Esophagus squamous epithelium (tissue), 5 donors: ENCODE results near the gene SUMO3. TPM values are rescaled to one million over a fixed set of nuclear protein-coding genes. Genes with fewer than 3 reads are reported as not detected.

ENCODE experiments used
- DNase-seq: peaks from one replicate; lab custom pipeline; 2025; lab: John Stamatoyannopoulos, UW
- H3K27ac ChIP-seq, 4 donors: fragments of 200-600 bp; sonication (generic); one replicate each; pipeline ENCODE4 v1.5.1; 2016 to 2019; ENCODE audit warnings: mild to moderate bottlenecking in 1 of 4
- H3K27me3 ChIP-seq, 4 donors: fragments of 200-600 bp; sonication (generic); 1 replicate in 3 of 4; 2 replicates in 1 of 4; pipeline versions ENCODE4 v1.5.1 to v1.6.0; 2017 to 2021; ENCODE audit warnings: antibody characterized with exemption in 1 of 4
- H3K36me3 ChIP-seq, 3 donors: fragments of 200-600 bp; sonication (generic); one replicate each; pipeline ENCODE4 v1.5.1; 2016 to 2019
- H3K4me1 ChIP-seq, 3 donors: fragments of 200-600 bp; sonication (generic); one replicate each; pipeline ENCODE4 v1.5.1; 2017 to 2019
- H3K4me3 ChIP-seq, 4 donors: fragments of 200-600 bp; sonication (generic); 1 replicate in 3 of 4; 2 replicates in 1 of 4; pipeline ENCODE4 v1.5.1; 2016 to 2019; ENCODE audit warnings: mild to moderate bottlenecking in 2 of 4, moderate library complexity in 1 of 4
- H3K9me3 ChIP-seq, 3 donors: fragments of 200-600 bp; sonication (generic); one replicate each; pipeline ENCODE4 v1.5.1; 2016 to 2019
- POLR2A ChIP-seq, 4 donors: fragments of 450-650 bp; IDR thresholded peaks; one replicate each; pipeline ENCODE4 v1.6.1; 2017; ENCODE audit warnings: antibody characterized with exemption in 4 of 4, mild to moderate bottlenecking in 4 of 4, moderate library complexity in 3 of 4
- WGBS, 2 donors: methylation state at CpG; one replicate each; pipeline ENCODE4 v1.1.5; 2018; 5-methylcytosine and 5-hydroxymethylcytosine counted together
- intact Hi-C: fragments of 100-400 bp; cut with DNase I; formaldehyde crosslinking; loops from one replicate; pipeline ENCODE4 v1.15.0; 2022
- total RNA-seq, 4 donors: library from RNA; depleted of rRNA; stranded (reverse); fragments of >200 nt; gene quantifications; one replicate each; pipeline ENCODE4 v1.1.0, GENCODE V29; 2016
- TF ChIP-seq, protein P1 (sequence below), 6 experiments: fragments of 450-650 bp in 4 of 6; fragments of 200-600 bp in 2 of 6; sonication (generic) in 2 of 6; IDR thresholded peaks; one replicate each; pipeline ENCODE4 v1.5.1; 2016 to 2019; ENCODE audit warnings: antibody characterized with exemption in 6 of 6, mild to moderate bottlenecking in 4 of 6, moderate library complexity in 4 of 6
- donor health status: DM: yes; HTN: yes; CAD: no.

The SUMO3 gene
- total RNA-seq, 4 donors from 2014 or later = 22.9 to 55.0 (median 46.5) TPM

DNA sequence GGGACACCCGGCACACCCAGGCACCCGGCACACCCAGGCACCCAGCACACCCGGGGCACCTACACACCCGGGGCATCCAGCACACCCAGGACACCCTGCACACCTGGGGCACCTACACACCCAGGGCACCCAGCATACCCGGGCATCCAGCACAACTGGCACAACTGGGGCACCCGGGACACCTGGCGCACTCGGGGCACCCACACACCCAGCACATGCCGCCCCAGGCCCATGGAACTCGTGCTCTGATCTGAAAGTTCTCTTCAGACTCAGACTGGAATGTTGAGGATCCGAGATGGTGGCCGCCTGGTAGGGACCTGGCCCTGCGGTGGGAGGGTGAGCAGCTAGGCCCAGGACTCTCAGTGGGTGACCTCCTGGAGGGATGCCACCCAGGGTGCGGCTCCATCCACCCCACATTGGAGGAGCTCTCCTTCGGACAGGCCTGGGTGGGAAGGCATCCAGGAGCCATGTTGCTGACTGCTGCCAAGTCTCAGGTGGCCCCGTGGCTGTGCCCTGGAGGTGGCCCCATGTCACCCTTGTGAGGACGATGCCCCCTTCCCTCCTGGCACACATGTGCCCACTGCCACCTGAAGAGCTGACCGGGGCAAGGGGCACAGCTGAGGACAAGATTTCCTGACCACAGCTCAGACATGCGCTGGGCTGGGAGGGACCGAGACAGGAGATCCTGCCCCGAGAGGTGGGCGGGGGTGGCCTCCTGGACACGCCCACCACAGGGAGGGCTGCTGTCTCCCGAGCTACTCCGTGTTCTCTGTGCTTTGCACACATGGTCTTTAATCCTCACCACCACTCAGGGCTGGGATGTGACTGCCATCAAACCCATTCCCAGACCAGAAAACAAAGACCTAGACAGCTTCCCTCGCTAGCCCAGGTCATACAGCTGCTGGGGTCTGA lies 53.3 kb downstream of the SUMO3 start:
- intact Hi-C loops = no loop called here
- no peak overlapping the region for H3K27ac ChIP-seq
- WGBS, 2 donors = 27 to 43% methylated on average over 3 to 4 of the region's 26 CpGs
- H3K9me3 ChIP-seq = no peaks in the 10 kb centered on the region
- DNase-seq = no peak
- H3K4me3 ChIP-seq = no peak overlapping the region
- TF ChIP-seq POLR2A (IDR thresholded peaks at IDR 0.05) = no peak
- TF ChIP-seq, protein P1, sequence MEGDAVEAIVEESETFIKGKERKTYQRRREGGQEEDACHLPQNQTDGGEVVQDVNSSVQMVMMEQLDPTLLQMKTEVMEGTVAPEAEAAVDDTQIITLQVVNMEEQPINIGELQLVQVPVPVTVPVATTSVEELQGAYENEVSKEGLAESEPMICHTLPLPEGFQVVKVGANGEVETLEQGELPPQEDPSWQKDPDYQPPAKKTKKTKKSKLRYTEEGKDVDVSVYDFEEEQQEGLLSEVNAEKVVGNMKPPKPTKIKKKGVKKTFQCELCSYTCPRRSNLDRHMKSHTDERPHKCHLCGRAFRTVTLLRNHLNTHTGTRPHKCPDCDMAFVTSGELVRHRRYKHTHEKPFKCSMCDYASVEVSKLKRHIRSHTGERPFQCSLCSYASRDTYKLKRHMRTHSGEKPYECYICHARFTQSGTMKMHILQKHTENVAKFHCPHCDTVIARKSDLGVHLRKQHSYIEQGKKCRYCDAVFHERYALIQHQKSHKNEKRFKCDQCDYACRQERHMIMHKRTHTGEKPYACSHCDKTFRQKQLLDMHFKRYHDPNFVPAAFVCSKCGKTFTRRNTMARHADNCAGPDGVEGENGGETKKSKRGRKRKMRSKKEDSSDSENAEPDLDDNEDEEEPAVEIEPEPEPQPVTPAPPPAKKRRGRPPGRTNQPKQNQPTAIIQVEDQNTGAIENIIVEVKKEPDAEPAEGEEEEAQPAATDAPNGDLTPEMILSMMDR (IDR thresholded peaks at IDR 0.05) = no peak
- H3K36me3 ChIP-seq = peaks cover 0 to 17% (median 0%) of the 10 kb centered on the region in 3 donors
- peaks cover 0 to 39% (median 0%) of the 10 kb centered on the region in 4 donors for H3K27me3 ChIP-seq
- H3K4me1 ChIP-seq = peaks cover 0 to 30% (median 9%) of the 10 kb centered on the region in 3 donors

DNA sequence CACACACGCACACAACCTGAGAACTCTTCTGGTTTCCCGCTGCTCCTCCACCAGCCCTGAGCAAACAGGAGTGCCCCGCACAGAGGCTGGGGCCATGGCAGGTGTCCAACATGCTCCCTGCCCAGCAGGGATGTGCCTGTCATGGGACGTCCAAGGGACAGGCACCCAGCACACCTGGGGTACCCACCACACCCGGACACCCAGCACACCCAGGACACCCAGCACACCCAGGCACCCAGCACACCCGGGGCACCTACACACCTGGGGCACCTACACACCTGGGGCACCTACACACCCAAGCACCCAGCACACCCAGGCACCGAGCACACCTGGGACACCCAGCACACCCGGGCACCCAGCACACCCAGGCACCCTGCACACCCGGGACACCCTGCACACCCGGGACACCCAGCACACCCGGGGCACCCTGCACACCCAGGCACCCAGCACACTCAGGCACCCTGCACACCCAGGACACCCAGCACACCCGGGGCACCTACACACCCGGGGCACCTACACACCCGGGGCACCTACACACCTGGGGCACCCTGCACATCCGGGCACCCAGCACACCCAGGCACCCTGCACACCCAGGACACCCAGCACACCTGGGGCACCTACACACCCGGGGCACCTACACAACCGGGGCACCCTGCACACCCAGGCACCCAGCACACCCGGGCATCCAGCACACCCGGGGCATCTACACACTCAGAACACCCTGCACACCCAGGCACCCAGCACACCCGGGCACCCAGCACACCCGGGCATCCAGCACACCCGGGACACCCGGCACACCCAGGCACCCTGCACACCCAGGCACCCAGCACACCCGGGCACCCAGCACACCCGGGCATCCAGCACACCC lies 54.2 kb downstream of the SUMO3 start:
- Histone ChIP-seq H3K27ac (no peak overlapping the region), H3K9me3 (no peaks in the 10 kb centered on the region), H3K36me3 (peaks cover 0 to 9% (median 0%) of the 10 kb centered on the region in 3 donors), H3K27me3 (peaks cover 0 to 48% (median 0%) of the 10 kb centered on the region in 4 donors), H3K4me3 (no peak overlapping the region), H3K4me1 (peaks cover 0 to 30% (median 9%) of the 10 kb centered on the region in 3 donors)
- no peak for TF ChIP-seq POLR2A (IDR thresholded peaks at IDR 0.05)
- TF ChIP-seq, protein P1 (IDR thresholded peaks at IDR 0.05) = no peak
- intact Hi-C loops = no loop called here
- no peak for DNase-seq
- WGBS, 2 donors = 55 to 60% methylated on average over 1 to 11 of the region's 25 CpGs

DNA sequence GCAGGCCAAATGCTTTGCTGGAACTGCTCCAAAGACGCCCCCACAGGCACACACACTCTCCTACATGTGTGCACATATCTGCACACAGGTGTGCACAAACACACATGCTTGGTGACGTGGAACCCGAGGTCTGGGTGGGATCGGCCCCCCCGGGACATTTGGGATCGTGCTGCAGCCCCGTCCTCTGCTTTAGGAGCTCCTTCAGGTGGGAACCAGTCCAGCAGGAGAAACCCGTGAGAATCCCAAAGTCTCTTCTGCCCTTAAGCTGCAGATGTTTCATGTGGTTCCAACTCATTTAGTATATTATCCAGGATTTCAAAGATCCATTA lies 54.8 kb downstream of the SUMO3 start:
- no peak for TF ChIP-seq POLR2A (IDR thresholded peaks at IDR 0.05)
- TF ChIP-seq, protein P1 (IDR thresholded peaks at IDR 0.05) = no peak
- intact Hi-C loops = no loop called here
- Histone ChIP-seq H3K27me3 (peaks cover 0 to 54% (median 0%) of the 10 kb centered on the region in 4 donors), H3K4me1 (peaks cover 0 to 30% (median 9%) of the 10 kb centered on the region in 3 donors), H3K36me3 (peaks cover 0 to 2% (median 0%) of the 10 kb centered on the region in 3 donors), H3K27ac (no peak overlapping the region), H3K9me3 (no peaks in the 10 kb centered on the region), H3K4me3 (no peak overlapping the region)
- DNase-seq = no peak
- 53% methylated on average over 8 of the region's 8 CpGs; no CpG with 5 or more reads in 1 of the 2 donors for WGBS, 2 donors

DNA sequence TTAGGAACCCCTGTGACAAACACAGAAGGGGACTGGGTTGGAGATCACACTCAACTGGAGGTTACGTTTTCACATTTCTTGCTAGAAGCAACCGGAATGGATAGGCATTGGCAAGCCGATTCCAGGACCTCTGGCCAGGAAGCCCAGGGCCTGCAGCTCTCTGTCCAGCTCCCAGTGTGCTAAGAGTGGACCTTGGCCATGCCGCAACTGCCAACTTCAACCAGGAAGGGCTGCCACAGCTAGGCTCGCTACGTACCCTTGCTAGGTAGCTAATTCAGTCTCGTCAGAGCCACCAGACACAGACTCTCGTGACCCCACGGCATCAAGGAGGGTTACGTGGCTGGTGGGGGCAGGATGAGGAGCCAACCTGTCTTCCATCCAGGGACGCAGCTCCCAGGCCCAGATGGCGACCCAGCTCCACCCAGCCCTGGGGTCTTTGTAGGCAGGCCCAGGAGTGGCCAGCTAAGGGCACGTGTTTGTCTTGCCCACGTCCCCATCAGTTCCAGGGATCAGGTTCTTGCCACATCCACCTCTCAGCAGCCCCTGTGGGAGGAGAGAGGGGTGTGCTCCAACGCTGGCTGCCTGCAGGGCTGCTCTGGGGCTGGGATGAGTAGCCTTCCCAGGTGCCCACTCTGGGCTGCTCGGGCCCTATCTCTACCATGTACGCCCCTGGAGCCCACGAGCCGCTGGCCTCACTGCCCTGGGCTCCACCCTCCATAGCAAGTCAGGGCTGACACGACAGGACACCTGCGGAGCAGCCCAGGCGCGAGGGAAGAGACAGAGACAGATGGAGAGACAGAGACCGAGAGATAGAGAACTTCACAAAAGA lies 55.4 kb downstream of the SUMO3 start:
- no peak for DNase-seq
- Histone ChIP-seq H3K36me3 (no peaks in the 10 kb centered on the region), H3K4me3 (no peak overlapping the region), H3K27me3 (peaks cover 0 to 60% (median 0%) of the 10 kb centered on the region in 4 donors), H3K9me3 (no peaks in the 10 kb centered on the region), H3K27ac (no peak overlapping the region), H3K4me1 (peaks cover 0 to 30% (median 9%) of the 10 kb centered on the region in 3 donors)
- intact Hi-C loops = no loop called here
- 91 to 92% methylated on average over 5 to 7 of the region's 24 CpGs for WGBS, 2 donors
- TF ChIP-seq POLR2A (IDR thresholded peaks at IDR 0.05) = no peak
- TF ChIP-seq, protein P1 (IDR thresholded peaks at IDR 0.05) = no peak
